PC-3 (cell line): ENCODE measurements around the gene CNBD2.

Experiments used
- EZH2 ChIP-seq: fragments of 300-600 bp; sonication (generic); IDR thresholded peaks from one replicate; pipeline ENCODE4 v1.6.1; 2017; ENCODE audit warnings: antibody characterized with exemption, mild to moderate bottlenecking, low read length; ENCODE audit not compliant: unreplicated experiment
- TF ChIP-seq, protein P1 (sequence below): fragments of 300-600 bp; sonication (generic); conservative IDR thresholded peaks from 2 replicates; pipeline ENCODE4 v1.5.1; 2017; ENCODE audit warnings: antibody characterized with exemption, low read depth, mild to moderate bottlenecking, low read length

DNA sequence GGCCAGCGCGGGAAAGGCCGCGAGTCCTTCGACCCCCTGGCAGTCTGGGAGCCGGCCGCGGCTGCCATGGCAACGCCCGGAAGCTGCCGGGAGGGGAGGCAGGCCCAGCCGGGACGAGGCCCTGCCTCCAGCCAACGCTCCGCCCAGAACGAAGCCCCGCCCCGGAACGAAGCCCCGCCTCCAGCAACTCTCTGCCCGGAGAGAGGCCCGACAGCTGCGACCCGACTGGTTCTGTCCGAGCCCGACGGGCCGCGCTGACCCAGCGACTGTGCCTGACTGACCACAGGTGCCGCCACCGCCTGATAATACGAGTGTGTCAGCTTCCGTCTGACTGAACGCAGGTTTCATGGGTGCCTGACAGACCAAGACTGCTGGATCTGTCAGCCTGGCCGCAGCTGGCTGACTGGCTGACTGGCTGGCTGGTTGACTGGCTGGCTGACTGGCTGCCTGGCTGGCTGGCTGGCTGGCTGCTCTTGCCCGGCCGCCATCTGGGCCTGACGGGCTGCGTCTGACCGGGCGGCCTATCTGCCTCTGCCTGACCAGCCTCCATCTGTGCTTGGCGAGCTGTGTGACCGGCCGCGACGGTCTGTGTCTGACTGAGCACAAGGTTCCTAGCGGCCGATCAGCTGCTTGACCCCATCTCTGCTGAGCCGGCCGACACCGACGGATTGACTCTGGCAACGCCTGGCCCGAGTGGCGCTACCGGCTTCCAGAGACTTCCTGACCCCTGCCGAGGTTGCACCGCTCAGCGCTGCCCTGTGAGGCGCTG, 96.5 kb downstream of the CNBD2 start:
- TF ChIP-seq, protein P1, sequence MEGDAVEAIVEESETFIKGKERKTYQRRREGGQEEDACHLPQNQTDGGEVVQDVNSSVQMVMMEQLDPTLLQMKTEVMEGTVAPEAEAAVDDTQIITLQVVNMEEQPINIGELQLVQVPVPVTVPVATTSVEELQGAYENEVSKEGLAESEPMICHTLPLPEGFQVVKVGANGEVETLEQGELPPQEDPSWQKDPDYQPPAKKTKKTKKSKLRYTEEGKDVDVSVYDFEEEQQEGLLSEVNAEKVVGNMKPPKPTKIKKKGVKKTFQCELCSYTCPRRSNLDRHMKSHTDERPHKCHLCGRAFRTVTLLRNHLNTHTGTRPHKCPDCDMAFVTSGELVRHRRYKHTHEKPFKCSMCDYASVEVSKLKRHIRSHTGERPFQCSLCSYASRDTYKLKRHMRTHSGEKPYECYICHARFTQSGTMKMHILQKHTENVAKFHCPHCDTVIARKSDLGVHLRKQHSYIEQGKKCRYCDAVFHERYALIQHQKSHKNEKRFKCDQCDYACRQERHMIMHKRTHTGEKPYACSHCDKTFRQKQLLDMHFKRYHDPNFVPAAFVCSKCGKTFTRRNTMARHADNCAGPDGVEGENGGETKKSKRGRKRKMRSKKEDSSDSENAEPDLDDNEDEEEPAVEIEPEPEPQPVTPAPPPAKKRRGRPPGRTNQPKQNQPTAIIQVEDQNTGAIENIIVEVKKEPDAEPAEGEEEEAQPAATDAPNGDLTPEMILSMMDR, result no peak
- TF ChIP-seq EZH2, result no peak
